Spleen (tissue), 11 donors: Measurements from ENCODE around the gene CDC27. TPM values are rescaled to one million over a fixed set of nuclear protein-coding genes. Genes with fewer than 3 reads are reported as not detected.
"Not testable (repeated sequence)": the region's sequence is repeated elsewhere in the genome, so short reads cannot be mapped to it uniquely, and the experiment has no call there.

Experiments used
- DNase-seq: peaks from one replicate; pipeline ENCODE4 v3.0.0-alpha.2; 2020
- H3K27ac ChIP-seq, 8 donors: fragments of 200-600 bp; sonication (generic) in 7 of 8; 1 replicate in 4 of 8; 2 replicates in 4 of 8; pipeline versions ENCODE4 v1.5.0 to v1.8.0; 2016 to 2021; ENCODE audit warnings: inconsistent platforms in 4 of 8, mild to moderate bottlenecking in 4 of 8, moderate library complexity in 1 of 8
- H3K27me3 ChIP-seq, 7 donors: fragments of 200-600 bp; sonication (generic) in 6 of 7; replicated peaks in 1 of 7; 1 replicate in 4 of 7; 2 replicates in 3 of 7; pipeline versions ENCODE4 v1.5.0 to v1.8.0; 2016 to 2021; ENCODE audit warnings: inconsistent platforms in 3 of 7, mild to moderate bottlenecking in 1 of 7
- H3K36me3 ChIP-seq, 6 donors: fragments of 200-600 bp; sonication (generic) in 5 of 6; 1 replicate in 4 of 6; 2 replicates in 2 of 6; pipeline versions ENCODE4 v1.5.0 to v1.8.0; 2016 to 2021; ENCODE audit warnings: inconsistent platforms in 2 of 6
- H3K4me1 ChIP-seq, 6 donors: fragments of 200-600 bp; sonication (generic) in 5 of 6; 1 replicate in 3 of 6; 2 replicates in 3 of 6; pipeline versions ENCODE4 v1.5.0 to v1.8.0; 2016 to 2021; ENCODE audit warnings: inconsistent platforms in 3 of 6
- H3K4me3 ChIP-seq, 8 donors: fragments of 200-600 bp; sonication (generic) in 7 of 8; 1 replicate in 4 of 8; 2 replicates in 4 of 8; pipeline versions ENCODE4 v1.5.0 to v1.8.0; 2016 to 2021; ENCODE audit warnings: inconsistent platforms in 4 of 8, mild to moderate bottlenecking in 4 of 8, moderate library complexity in 2 of 8
- H3K9me3 ChIP-seq, 8 donors: fragments of 200-600 bp; sonication (generic) in 7 of 8; 1 replicate in 4 of 8; 2 replicates in 4 of 8; pipeline versions ENCODE4 v1.5.0 to v1.8.0; 2016 to 2021; ENCODE audit warnings: inconsistent platforms in 4 of 8
- CTCF ChIP-seq, 11 experiments: fragments of 200-600 bp in 7 of 11; fragments of 450-650 bp in 4 of 11; sonication (generic) in 4 of 11; IDR thresholded peaks in 8 of 11; conservative IDR thresholded peaks in 3 of 11; 1 replicate in 7 of 11; 2 replicates in 4 of 11; pipeline versions ENCODE4 v1.4.0 to v1.8.0; 2016 to 2021; ENCODE audit warnings: antibody characterized with exemption in 11 of 11, inconsistent platforms in 4 of 11, mild to moderate bottlenecking in 1 of 11
- POLR2A ChIP-seq, 3 donors: fragments of 450-650 bp; IDR thresholded peaks; one replicate each; pipeline ENCODE4 v1.5.1; 2017; ENCODE audit warnings: antibody characterized with exemption in 3 of 3, mild to moderate bottlenecking in 1 of 3
- POLR2AphosphoS5 ChIP-seq, 3 donors: sonication (generic); formaldehyde crosslinking; IDR thresholded peaks; one replicate each; pipeline ENCODE4 v1.5.1; 2017; ENCODE audit warnings: antibody characterized with exemption in 3 of 3
- WGBS, 5 donors: extraction: QIAGEN DNeasy Blood & Tissue Kit in 3 of 5; methylation state at CpG; one replicate each; pipeline versions ENCODE4 v1.1.5 to v1.1.7; 2013 to 2018; 5-methylcytosine and 5-hydroxymethylcytosine counted together
- intact Hi-C: fragments of 100-400 bp; cut with DNase I; formaldehyde crosslinking; loops from one replicate; pipeline ENCODE4 v1.15.0; 2023; ENCODE audit warnings: low total_unique reads
- polyA plus RNA-seq, 3 donors: library from polyadenylated mRNA; stranded (reverse); fragments of 200-250 nt; gene quantifications; one replicate each; pipeline ENCODE4 v1.2.1, GENCODE V29; 2013
- total RNA-seq, 7 donors: library from RNA; depleted of rRNA in 3 of 7; stranded (reverse); fragments of >200 nt in 3 of 7; fragmentation: NEBNext Ultra II Directional in 4 of 7; extraction: Animal tissue kit (Norgen Biotek cat#: 25700) in 4 of 7; gene quantifications; one replicate each; pipeline versions ENCODE4 v1.1.0 to v1.2.1, GENCODE V29; 2016 to 2021
- donor health status: healthy with polysubstance abuse.
- donor health status: DM: no; HTN: no; CAD: no; lungs with moderate emphysema.
- donor health status: DM: no; HTN: no; CAD: no.
- donor health status: Bipolar disorder and iron deficiency.
- donor health status: healthy.
- donor health status: DM: no; HTN: no; CAD: no.
- donor health status: DM: yes; HTN: yes; CAD: no.

Gene CDC27
- total and polyA plus RNA-seq, 10 donors, result 14.0 to 94.5 (median 75.8) TPM

GRCh38 chr17:47135235-47135634 is 53.9 kb downstream of the CDC27 start:
- 93 to 100% (median 98%) methylated on average over 1 of the region's 1 CpG for WGBS, 5 donors

GRCh38 chr17:47134354-47134753 is 54.7 kb downstream of the CDC27 start:
- H3K4me1 ChIP-seq, H3K9me3 ChIP-seq, intact Hi-C loops, H3K27ac ChIP-seq, H3K27me3 ChIP-seq, DNase-seq, H3K4me3 ChIP-seq: not testable (repeated sequence)
- peaks cover 0 to 93% (median 63%) of the 10 kb centered on the region in 6 donors for H3K36me3 ChIP-seq
- 79 to 99% (median 91%) methylated on average over 5 of the region's 5 CpGs for WGBS, 5 donors

More at GRCh38 chr17:47135235-47135634, 53.9 kb downstream of the CDC27 start:
- TF ChIP-seq POLR2AphosphoS5 (IDR thresholded peaks at IDR 0.05), result no peak
- TF ChIP-seq POLR2A (IDR thresholded peaks at IDR 0.05), result no peak
- TF ChIP-seq CTCF (IDR thresholded peaks at IDR 0.05 in 8 of 11, conservative IDR thresholded peaks at IDR 0.05 in 3 of 11), result no peak
- intact Hi-C loops, result no loop called here
- no peak for DNase-seq
- Histone ChIP-seq H3K9me3 (no peaks in the 10 kb centered on the region), H3K27me3 (no peaks in the 10 kb centered on the region), H3K4me1 (no peaks in the 10 kb centered on the region), H3K27ac (no peak overlapping the region), H3K36me3 (peaks cover 0 to 93% (median 66%) of the 10 kb centered on the region in 6 donors), H3K4me3 (no peak overlapping the region)

GRCh38 chr17:47131761-47132160 is 57.3 kb downstream of the CDC27 start:
- no peak overlapping the region for H3K27ac ChIP-seq
- TF ChIP-seq CTCF (IDR thresholded peaks at IDR 0.05 in 8 of 11, conservative IDR thresholded peaks at IDR 0.05 in 3 of 11) (no peak), POLR2AphosphoS5 (IDR thresholded peaks at IDR 0.05) (no peak)
- H3K36me3 ChIP-seq, result peaks cover 2 to 93% (median 64%) of the 10 kb centered on the region in 6 donors
- 73 to 100% (median 98%) methylated on average over 3 of the region's 3 CpGs for WGBS, 5 donors
- no peak overlapping the region for H3K4me3 ChIP-seq
- H3K27me3 ChIP-seq, result no peaks in the 10 kb centered on the region
- no peak for DNase-seq
- no peaks in the 10 kb centered on the region for H3K9me3 ChIP-seq
- H3K4me1 ChIP-seq, result no peaks in the 10 kb centered on the region
- intact Hi-C loops, result no loop called here

- H3K4me3 ChIP-seq, H3K4me1 ChIP-seq, DNase-seq, H3K27ac ChIP-seq, H3K27me3 ChIP-seq, H3K9me3 ChIP-seq, intact Hi-C loops: not testable (repeated sequence)
- H3K36me3 ChIP-seq, result peaks cover 2 to 100% (median 65%) of the 10 kb centered on the region in 6 donors
- 92 to 100% (median 96%) methylated on average over 3 of the region's 3 CpGs for WGBS, 5 donors
Measured at GRCh38 chr17:47126835-47127234, 62.3 kb downstream of the CDC27 start.

GRCh38 chr17:47123262-47123661 is 65.8 kb downstream of the CDC27 start:
- H3K9me3 ChIP-seq, H3K4me1 ChIP-seq, H3K27ac ChIP-seq, intact Hi-C loops, DNase-seq, H3K4me3 ChIP-seq, H3K27me3 ChIP-seq: not testable (repeated sequence)
- H3K36me3 ChIP-seq, result peaks cover 5 to 95% (median 58%) of the 10 kb centered on the region in 6 donors
- WGBS, 5 donors, result 84 to 98% (median 93%) methylated on average over 2 of the region's 2 CpGs

GRCh38 chr17:47120521-47121095 is 68.5 kb downstream of the CDC27 start:
- no peaks in the 10 kb centered on the region for H3K27me3 ChIP-seq
- 80 to 96% (median 90%) methylated on average over 5 of the region's 5 CpGs for WGBS, 5 donors
- peaks cover 5 to 88% (median 41%) of the 10 kb centered on the region in 6 donors for H3K36me3 ChIP-seq
- H3K4me1 ChIP-seq, result no peaks in the 10 kb centered on the region
- TF ChIP-seq CTCF (IDR thresholded peaks at IDR 0.05 in 8 of 11, conservative IDR thresholded peaks at IDR 0.05 in 3 of 11) (no peak), POLR2AphosphoS5 (IDR thresholded peaks at IDR 0.05) (no peak), POLR2A (IDR thresholded peaks at IDR 0.05) (no peak)
- intact Hi-C loops, result no loop called here
- no peak for DNase-seq
- H3K9me3 ChIP-seq, result no peaks in the 10 kb centered on the region
- no peak overlapping the region for H3K27ac ChIP-seq
- no peak overlapping the region for H3K4me3 ChIP-seq
